GM21825 (cell line): ENCODE measurements around the gene PXYLP1.

Source experiments
- ATAC-seq: cut with Tn5 transposase; IDR thresholded peaks from one replicate; pipeline ENCODE4 v1.9.1; 2021; ENCODE audit warnings: mild to moderate bottlenecking, moderate library complexity; ENCODE audit not compliant: unreplicated experiment

PXYLP1 gene

DNA sequence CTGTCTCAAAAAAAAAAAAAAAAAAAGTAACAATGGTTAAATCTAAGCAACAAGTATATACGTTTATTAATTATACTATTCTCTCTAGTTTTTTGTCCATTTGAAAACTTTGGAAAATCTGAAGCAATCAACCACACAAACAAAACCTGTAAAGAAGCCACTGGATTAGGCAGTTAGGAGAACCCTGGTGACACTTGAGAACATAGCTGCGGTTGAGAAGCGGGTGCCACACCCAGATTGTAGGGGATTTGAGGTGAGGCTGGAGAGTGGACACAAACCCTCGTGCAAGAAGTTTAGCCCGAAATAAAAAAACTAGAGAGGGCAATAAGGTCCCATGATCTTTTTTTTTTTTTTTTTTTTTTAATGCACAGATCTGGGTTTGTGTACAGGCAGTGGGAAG is 110.8 kb downstream of the PXYLP1 start:
- no peak for ATAC-seq

GRCh38 chr3:141343077-141343476 is 111.5 kb downstream of the PXYLP1 start:
- no peak for ATAC-seq

DNA sequence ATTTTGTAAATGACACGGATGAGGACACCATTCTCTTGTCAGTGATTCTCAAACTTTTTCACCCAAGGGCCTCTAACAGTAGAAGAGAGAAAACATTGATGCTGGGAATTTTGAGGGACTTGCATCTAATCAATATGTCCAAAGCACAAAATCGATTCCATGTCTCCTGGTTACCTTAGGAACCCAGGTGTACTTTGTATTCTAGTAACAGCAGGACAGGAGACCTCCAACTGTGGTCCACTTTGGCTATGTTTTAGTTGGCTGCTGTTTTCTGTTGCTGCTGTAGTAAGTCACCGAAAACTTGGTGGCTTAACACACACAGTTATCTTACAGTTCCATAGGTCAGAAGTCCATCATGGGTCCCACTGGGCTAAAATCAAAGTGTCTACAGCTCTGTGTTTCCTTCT is 112.2 kb downstream of the PXYLP1 start:
- no peak for ATAC-seq
